T-helper 17 cell (primary cell): ENCODE data around the gene TOP1. TPM values are rescaled to one million over a fixed set of nuclear protein-coding genes. Genes with fewer than 3 reads are reported as not detected.

Experiments
- ATAC-seq: fragments of 150-1000 bp; cut with Tn5 transposase; 2 replicates; pipeline ENCODE4 v1.10.0; 2021; ENCODE audit warnings: mild to moderate bottlenecking, moderate library complexity
- DNase-seq, 3 donors: peaks; one replicate each; pipeline versions ENCODE4 v3.0.0 to v3.0.0-alpha.2; 2020 to 2021
- H3K9me3 ChIP-seq: one replicate; pipeline ENCODE4 v1.7.0; 2013; ENCODE audit warnings: low read length, mild to moderate bottlenecking; ENCODE audit not compliant: control insufficient read depth, poor library complexity, severe bottlenecking
- H3K27ac Mint-ChIP-seq: one replicate; pipeline ENCODE4 v1.8.0; 2022; ENCODE audit warnings: mild to moderate bottlenecking, moderate library complexity, mixed read lengths
- H3K27me3 Mint-ChIP-seq: one replicate; pipeline ENCODE4 v1.8.0; 2022; ENCODE audit warnings: mixed read lengths
- H3K36me3 Mint-ChIP-seq: one replicate; pipeline ENCODE4 v1.8.0; 2022; ENCODE audit warnings: low read depth, mixed read lengths
- H3K4me1 Mint-ChIP-seq: one replicate; pipeline ENCODE4 v1.8.0; 2022; ENCODE audit warnings: mild to moderate bottlenecking, mixed read lengths
- H3K4me3 Mint-ChIP-seq: one replicate; pipeline ENCODE4 v1.8.0; 2022; ENCODE audit warnings: mild to moderate bottlenecking, moderate library complexity, mixed read lengths
- total RNA-seq, 4 donors: library from RNA in 2 of 4; stranded (reverse) in 2 of 4; gene quantifications; one replicate each; pipeline ENCODE4 v1.2.3 and lab custom pipeline; 2022 to 2026

The TOP1 gene
- total RNA-seq, 2 donors from 2014 or later, result 37.4 to 44.4 TPM

DNA sequence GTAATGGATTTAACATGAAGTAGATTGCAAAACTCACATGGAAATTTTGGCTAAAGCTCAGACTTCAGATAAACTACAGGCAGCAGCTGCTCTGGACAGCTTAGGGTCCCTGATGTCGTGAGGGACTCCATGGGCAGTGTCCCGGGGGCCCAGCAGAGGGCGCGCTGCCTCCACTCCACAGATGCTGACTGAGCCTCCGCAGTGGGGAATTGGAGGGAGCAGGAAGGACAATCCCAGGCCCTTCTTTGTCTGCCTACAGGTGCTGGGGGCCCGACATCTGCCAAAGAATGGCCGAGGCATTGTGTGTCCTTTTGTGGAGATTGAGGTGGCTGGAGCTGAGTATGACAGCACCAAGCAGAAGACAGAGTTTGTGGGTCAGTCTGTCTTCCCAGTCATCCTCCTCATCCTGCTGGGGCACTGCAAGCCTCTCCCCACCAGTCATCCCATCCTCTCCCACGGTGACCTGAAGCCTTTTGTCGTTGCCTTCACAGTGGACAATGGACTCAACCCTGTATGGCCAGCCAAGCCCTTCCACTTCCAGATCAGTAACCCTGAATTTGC, 144.6 kb downstream of the TOP1 start:
- DNase-seq (peak; percentile 46 to 59 (median 51)), ATAC-seq (peak; percentile 89)
- Mint-ChIP-seq H3K4me3 (no peak overlapping the region), H3K27ac (no peak overlapping the region), H3K27me3 (no peaks in the 10 kb centered on the region), H3K4me1 (peaks cover 16% of the 10 kb centered on the region), H3K36me3 (peaks cover 10% of the 10 kb centered on the region)
- no peaks in the 10 kb centered on the region for H3K9me3 ChIP-seq

DNA sequence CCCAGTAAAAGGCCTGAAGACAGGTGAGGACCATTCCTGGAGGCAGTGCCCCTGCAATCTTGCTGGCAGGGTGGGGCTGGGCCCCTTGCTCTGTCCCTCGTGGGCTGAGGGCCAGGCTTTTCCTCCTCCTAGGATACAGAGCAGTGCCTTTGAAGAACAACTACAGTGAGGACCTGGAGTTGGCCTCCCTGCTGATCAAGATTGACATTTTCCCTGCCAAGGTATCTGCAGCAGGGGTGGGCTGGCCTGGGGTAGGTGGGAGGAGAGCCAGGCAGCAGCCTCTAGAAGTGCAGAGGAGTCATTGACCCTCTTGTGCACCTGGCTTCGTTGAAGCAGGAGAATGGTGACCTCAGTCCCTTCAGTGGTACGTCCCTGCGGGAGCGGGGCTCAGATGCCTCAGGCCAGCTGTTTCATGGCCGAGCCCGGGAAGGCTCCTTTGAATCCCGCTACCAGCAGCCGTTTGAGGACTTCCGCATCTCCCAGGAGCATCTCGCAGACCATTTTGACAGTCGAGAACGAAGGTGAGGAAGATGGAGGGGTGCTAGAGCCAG, 145.2 kb downstream of the TOP1 start:
- H3K27ac Mint-ChIP-seq, result peak overlapping the region; percentile 89

More for the DNA sequence above, 145.2 kb downstream of the TOP1 start:
- no peaks in the 10 kb centered on the region for H3K9me3 ChIP-seq
- DNase-seq (peak in 1 of 3 donors; percentile 5), ATAC-seq (no peak)
- no peak overlapping the region for H3K4me3 Mint-ChIP-seq
- H3K36me3 Mint-ChIP-seq, result peaks cover 10% of the 10 kb centered on the region
- H3K4me1 Mint-ChIP-seq, result peaks cover 16% of the 10 kb centered on the region
- no peaks in the 10 kb centered on the region for H3K27me3 Mint-ChIP-seq

Other genes with a start within 250 kb of the TOP1 start
- gene PLCG1, start 108.7 kb downstream of the TOP1 start, total RNA-seq, result 100 to 1,000 TPM; 420 to 428 TPM